Ishikawa (cell line): Measurements from ENCODE around the gene DIPK1B.

Experiments
- CEBPB ChIP-seq: IDR thresholded peaks from 2 replicates; pipeline ENCODE4 v1.6.1; 2012
- CREB1 ChIP-seq: IDR thresholded peaks from 2 replicates; pipeline ENCODE4 v1.6.1; 2012; ENCODE audit warnings: low read depth
- EGR1 ChIP-seq: IDR thresholded peaks from 2 replicates; pipeline ENCODE4 v1.6.1; 2012
- EP300 ChIP-seq: IDR thresholded peaks from 2 replicates; pipeline ENCODE4 v1.6.1; 2012; ENCODE audit warnings: borderline replicate concordance
- FOXM1 ChIP-seq: IDR thresholded peaks from 2 replicates; pipeline ENCODE4 v1.6.1; 2012; ENCODE audit warnings: low read depth, borderline replicate concordance
- NFIC ChIP-seq: IDR thresholded peaks from 2 replicates; pipeline ENCODE4 v1.6.1; 2012
- RAD21 ChIP-seq: IDR thresholded peaks from 2 replicates; pipeline ENCODE4 v1.6.1; 2012; ENCODE audit warnings: low read depth
- TAF1 ChIP-seq: IDR thresholded peaks from 2 replicates; pipeline ENCODE4 v1.6.1; 2012; ENCODE audit warnings: low read depth, mild to moderate bottlenecking
- TCF12 ChIP-seq: IDR thresholded peaks from 2 replicates; pipeline ENCODE4 v1.6.1; 2012; ENCODE audit warnings: low read depth
- TEAD4 ChIP-seq: IDR thresholded peaks from 2 replicates; pipeline ENCODE4 v1.6.1; 2012
- YY1 ChIP-seq: IDR thresholded peaks from 2 replicates; pipeline ENCODE4 v1.6.1; 2012; ENCODE audit warnings: low read depth
- ZBTB7A ChIP-seq: IDR thresholded peaks from 2 replicates; pipeline ENCODE4 v1.6.1; 2012; ENCODE audit warnings: low read depth
- TF ChIP-seq, protein P1 (sequence below): IDR thresholded peaks from 2 replicates; pipeline ENCODE4 v1.6.1; 2012
- TF ChIP-seq, protein P2 (sequence below): IDR thresholded peaks from 2 replicates; pipeline ENCODE4 v1.6.1; 2012
- TF ChIP-seq, protein P3 (sequence below): IDR thresholded peaks from 2 replicates; pipeline ENCODE4 v1.6.1; 2012; ENCODE audit warnings: low read depth, mild to moderate bottlenecking

The DIPK1B gene

DNA sequence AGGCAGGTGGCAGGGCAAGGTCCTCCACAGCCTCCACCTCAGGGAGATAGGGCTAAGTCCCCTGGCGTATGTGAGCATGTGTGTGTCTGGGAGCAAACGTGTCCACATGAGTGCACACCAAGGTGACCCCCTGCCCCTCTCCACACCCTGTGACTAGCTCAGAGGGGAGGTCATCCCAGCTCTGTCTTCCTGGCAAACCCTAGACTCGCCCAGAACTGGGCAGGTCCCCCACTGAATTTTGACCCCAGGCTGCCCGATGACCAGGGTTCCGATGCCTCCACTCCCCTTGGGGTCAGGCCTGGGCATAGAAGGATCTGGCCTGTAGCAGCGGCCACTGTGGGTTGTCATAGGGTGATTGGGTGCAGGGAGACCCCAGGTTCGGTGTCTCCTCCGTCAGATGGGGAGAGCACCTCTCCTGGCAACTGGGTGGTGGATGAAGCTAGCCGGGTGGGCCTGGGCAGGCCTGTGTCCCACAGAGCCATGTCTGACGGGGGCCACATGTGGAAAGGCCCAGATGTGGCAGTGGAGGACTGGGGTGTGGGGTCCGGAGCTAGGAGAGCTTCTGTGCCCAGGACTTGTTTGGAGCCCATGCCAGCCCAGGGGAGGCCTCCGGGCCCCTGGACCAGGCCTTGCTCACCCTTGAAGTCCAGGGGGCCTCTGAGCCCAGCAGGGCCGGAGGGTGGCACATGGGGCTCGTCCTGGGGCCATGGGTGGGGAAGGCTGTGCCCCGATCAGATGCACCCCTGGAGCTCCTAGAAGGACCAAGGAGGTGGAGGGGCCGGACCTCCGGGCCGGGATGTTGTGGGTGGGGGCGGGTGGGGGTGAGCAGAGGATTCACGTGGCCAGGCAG is 6.2 kb downstream of the DIPK1B start:
- TF ChIP-seq TEAD4 (no peak), CREB1 (no peak), TAF1 (no peak), TCF12 (no peak), YY1 (no peak), CEBPB (no peak), ZBTB7A (no peak), NFIC (no peak), EGR1 (no peak), FOXM1 (no peak), EP300 (no peak)
- TF ChIP-seq, protein P1, sequence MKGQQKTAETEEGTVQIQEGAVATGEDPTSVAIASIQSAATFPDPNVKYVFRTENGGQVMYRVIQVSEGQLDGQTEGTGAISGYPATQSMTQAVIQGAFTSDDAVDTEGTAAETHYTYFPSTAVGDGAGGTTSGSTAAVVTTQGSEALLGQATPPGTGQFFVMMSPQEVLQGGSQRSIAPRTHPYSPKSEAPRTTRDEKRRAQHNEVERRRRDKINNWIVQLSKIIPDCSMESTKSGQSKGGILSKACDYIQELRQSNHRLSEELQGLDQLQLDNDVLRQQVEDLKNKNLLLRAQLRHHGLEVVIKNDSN = no peak

DNA sequence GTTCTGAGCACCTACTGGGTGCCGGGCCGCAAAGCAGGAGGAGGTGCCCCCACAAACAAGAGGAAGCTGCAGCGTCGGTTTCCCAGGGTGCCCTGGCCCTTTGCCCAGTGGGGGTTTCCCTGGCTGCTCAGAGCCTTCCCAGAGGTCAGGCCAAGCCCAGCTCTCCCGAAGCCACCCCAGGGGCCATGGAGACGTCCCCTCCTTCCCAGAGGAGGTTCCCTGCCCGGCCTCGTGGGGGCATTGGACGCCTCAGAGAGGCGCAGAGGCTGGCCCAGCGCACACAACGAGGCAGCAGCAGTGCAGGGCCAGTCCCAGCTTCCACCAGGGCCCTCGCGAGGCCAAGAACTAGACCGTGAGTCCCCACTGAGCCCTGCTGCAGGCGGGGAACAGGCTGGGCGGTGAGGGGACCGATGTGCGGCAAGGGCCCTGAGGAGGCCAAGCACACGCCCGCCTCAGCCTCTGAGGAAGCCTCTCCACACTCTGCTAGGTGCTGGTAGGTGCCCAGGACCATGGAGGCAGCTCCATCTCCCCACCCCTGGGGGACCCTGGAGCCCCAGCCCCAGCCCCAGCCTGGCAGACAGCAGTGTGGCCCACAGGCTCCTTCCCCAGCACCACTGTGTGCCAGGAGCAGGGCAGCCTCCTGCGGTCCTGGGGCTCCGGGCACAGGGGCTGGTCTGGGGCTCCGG is 7.0 kb downstream of the DIPK1B start:
- TF ChIP-seq TAF1 (no peak), FOXM1 (no peak), NFIC (peak; percentile 45; the same call in 1 of the 2 replicates)
- TF ChIP-seq, protein P1 = no peak
- TF ChIP-seq, protein P2, sequence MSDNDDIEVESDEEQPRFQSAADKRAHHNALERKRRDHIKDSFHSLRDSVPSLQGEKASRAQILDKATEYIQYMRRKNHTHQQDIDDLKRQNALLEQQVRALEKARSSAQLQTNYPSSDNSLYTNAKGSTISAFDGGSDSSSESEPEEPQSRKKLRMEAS = no peak

DNA sequence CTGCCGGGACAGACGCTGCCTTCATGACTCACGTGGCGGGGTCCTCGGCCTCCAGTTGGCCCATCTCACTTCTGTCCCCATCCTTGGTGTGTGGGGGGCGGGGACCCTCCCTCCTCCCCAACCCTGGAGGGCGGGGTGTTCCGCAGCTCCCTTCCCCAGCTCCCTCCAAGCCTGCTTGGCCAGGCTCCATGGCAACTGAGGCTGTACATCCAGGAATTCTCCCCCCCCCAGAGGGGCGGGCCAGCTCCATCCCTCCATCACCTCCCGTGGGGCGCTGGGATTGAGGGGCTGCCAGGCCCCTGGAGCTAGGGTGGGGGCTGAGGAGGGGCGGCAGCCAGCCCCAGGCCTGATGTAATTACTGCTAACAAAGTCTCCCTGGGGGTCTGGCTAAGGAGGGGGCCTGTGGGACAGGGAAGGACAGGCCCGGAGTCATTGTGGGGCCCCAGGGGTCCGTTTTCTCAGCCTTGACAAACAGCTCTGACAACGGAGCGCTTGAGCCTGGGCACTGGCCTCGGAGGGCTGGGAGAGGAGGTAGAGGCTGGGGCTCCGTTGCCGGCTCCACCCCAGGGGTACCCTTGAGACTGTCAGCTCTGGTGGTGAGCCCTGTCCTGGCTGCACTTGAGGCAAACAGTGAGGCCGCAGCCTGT is 8.0 kb downstream of the DIPK1B start:
- TF ChIP-seq NFIC (no peak), CEBPB (no peak), ZBTB7A (peak; percentile 44; the same call in 1 of the 2 replicates)

DNA sequence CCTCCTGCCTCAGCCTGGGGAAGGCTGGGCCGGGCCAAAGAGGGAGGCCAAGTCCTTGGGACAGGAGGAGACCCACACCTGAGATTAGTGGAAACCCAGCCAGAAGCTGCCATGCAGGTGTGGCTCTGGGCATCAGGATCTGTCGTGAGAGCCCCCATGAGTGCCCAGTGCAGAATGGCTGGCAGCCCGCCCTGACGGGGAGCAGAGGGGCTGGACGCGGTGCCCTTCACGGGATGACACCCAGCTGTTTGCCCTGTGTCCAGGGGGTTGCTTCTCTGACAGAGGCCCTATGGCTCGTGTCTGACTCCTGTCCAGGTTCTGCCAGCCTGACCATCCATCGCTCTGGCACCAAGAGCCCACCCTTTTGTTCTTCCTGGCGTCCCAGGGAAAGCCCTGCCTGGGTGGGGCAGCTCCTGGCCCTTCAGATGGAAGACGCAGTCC is 8.5 kb downstream of the DIPK1B start:
- TF ChIP-seq ZBTB7A (no peak), TAF1 (no peak), CREB1 (no peak), TCF12 (no peak), CEBPB (no peak), EGR1 (no peak), TEAD4 (no peak), FOXM1 (no peak), NFIC (no peak), YY1 (no peak), EP300 (no peak), RAD21 (no peak)
- TF ChIP-seq, protein P3, sequence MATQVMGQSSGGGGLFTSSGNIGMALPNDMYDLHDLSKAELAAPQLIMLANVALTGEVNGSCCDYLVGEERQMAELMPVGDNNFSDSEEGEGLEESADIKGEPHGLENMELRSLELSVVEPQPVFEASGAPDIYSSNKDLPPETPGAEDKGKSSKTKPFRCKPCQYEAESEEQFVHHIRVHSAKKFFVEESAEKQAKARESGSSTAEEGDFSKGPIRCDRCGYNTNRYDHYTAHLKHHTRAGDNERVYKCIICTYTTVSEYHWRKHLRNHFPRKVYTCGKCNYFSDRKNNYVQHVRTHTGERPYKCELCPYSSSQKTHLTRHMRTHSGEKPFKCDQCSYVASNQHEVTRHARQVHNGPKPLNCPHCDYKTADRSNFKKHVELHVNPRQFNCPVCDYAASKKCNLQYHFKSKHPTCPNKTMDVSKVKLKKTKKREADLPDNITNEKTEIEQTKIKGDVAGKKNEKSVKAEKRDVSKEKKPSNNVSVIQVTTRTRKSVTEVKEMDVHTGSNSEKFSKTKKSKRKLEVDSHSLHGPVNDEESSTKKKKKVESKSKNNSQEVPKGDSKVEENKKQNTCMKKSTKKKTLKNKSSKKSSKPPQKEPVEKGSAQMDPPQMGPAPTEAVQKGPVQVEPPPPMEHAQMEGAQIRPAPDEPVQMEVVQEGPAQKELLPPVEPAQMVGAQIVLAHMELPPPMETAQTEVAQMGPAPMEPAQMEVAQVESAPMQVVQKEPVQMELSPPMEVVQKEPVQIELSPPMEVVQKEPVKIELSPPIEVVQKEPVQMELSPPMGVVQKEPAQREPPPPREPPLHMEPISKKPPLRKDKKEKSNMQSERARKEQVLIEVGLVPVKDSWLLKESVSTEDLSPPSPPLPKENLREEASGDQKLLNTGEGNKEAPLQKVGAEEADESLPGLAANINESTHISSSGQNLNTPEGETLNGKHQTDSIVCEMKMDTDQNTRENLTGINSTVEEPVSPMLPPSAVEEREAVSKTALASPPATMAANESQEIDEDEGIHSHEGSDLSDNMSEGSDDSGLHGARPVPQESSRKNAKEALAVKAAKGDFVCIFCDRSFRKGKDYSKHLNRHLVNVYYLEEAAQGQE = no peak
- TF ChIP-seq, protein P2 = no peak
- TF ChIP-seq, protein P1 = no peak

DNA sequence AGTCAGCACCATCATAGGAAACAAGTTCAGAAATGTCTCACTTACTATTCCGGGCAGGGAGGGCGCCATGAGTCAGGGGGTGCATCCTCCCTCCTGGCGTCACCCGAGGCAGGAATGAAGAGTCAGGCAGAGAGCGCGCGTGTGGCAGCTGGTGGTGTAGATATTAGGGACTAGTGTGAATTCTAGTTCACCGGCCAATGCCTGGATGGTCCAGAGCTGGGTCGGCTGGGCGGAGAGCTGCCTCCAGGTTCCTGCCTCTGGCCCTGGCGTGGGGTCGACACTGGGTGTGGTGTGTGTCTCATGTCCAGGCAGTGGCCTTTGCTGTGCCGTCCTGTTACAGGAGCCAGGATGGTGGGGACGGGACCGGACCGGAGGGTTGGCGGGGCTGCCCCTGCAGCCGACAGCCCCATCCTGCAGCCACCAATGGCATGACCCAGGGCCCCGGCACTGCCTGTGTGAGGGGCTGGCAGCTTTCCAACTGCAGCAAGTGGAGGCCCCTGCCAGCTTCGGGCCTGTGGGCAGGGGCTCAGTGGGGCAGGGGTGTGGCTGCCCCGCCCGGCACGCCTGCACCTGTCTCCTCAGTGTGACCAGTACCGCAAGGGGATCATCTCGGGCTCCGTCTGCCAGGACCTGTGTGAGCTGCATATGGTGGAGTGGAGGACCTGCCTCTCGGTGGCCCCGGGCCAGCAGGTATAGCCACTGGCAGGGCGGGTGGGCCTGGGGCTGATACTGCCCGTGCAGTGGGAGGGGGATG is 9.1 kb downstream of the DIPK1B start:
- TF ChIP-seq, protein P2 = no peak
- peak; percentile 62 for TF ChIP-seq NFIC
